SW480 (cell line): ENCODE data around the gene RNF133.
A peak's percentile ranks its signal among the peaks of the same experiment; 100 is the strongest.
"Not testable (repeated sequence)": the region's sequence is repeated elsewhere in the genome, so short reads cannot be mapped to it uniquely, and the experiment has no call there.

Experiments used
- DNase-seq: peaks from one replicate; pipeline ENCODE4 v3.0.0-alpha.2; 2016; ENCODE audit warnings: low spot score

The RNF133 gene

GRCh38 chr7:122689346-122690109, 9.4 kb downstream of the RNF133 start:
- no peak for DNase-seq

- DNase-seq, result peak; percentile 39
Measured at GRCh38 chr7:122688400-122688998, 10.4 kb downstream of the RNF133 start.

GRCh38 chr7:122686360-122686878, 12.5 kb downstream of the RNF133 start:
- no peak for DNase-seq

- no peak for DNase-seq
Measured at GRCh38 chr7:122684504-122684903, 14.4 kb downstream of the RNF133 start.

- no peak for DNase-seq
Measured at GRCh38 chr7:122682815-122683550, 15.9 kb downstream of the RNF133 start.

GRCh38 chr7:122681186-122681585, 17.7 kb downstream of the RNF133 start:
- DNase-seq, result not testable (repeated sequence)

GRCh38 chr7:122679813-122680212, 19.1 kb downstream of the RNF133 start:
- no peak for DNase-seq

GRCh38 chr7:122679269-122679709, 19.6 kb downstream of the RNF133 start:
- not testable (repeated sequence) for DNase-seq

GRCh38 chr7:122677149-122677548, 21.8 kb downstream of the RNF133 start:
- DNase-seq, result no peak

- DNase-seq, result no peak
Measured at GRCh38 chr7:122676466-122676865, 22.5 kb downstream of the RNF133 start.

GRCh38 chr7:122675621-122676020, 23.3 kb downstream of the RNF133 start:
- no peak for DNase-seq

GRCh38 chr7:122675011-122675410, 23.9 kb downstream of the RNF133 start:
- DNase-seq, result no peak

GRCh38 chr7:122674502-122674901, 24.4 kb downstream of the RNF133 start:
- no peak for DNase-seq

GRCh38 chr7:122673951-122674350, 25.0 kb downstream of the RNF133 start:
- no peak for DNase-seq

- no peak for DNase-seq
Measured at GRCh38 chr7:122672536-122672935, 26.4 kb downstream of the RNF133 start.

- no peak for DNase-seq
Measured at GRCh38 chr7:122663733-122664132, 35.2 kb downstream of the RNF133 start.

- DNase-seq, result no peak
Measured at GRCh38 chr7:122658856-122659255, 40.1 kb downstream of the RNF133 start.

- DNase-seq, result no peak
Measured at GRCh38 chr7:122653685-122654084, 45.2 kb downstream of the RNF133 start.

- no peak for DNase-seq
Measured at GRCh38 chr7:122652876-122653275, 46.0 kb downstream of the RNF133 start.

GRCh38 chr7:122651451-122651850, 47.5 kb downstream of the RNF133 start:
- DNase-seq, result no peak
